HCT116 (cell line): ENCODE data around the gene GTF2IRD1. TPM values are rescaled to one million over a fixed set of nuclear protein-coding genes. Genes with fewer than 3 reads are reported as not detected.

Experiments
- ATAC-seq: fragments of 200-7000 bp; cut with Tn5 transposase; 2 replicates; pipeline ENCODE4 v1.9.1; 2020; ENCODE audit warnings: mild to moderate bottlenecking, moderate library complexity
- BruUV-seq: library from RNA; stranded (reverse); fragments of 400-500 nt; replicated peaks from 2 replicates; lab custom pipeline; 2021; lab: Mats Ljungman, UMichigan
- CTCF ChIA-PET: fragments of 300-600 bp; sonication (Branson Sonifier 250); formaldehyde crosslinking; loops from one replicate; lab custom pipeline; 2021; ENCODE audit warnings: antibody characterized with exemption; lab: Charles Lee
- POLR2A ChIA-PET: fragments of 300-600, 350-600 bp; sonication (Branson Sonifier 250); formaldehyde crosslinking; loops from one replicate; lab custom pipeline; 2021; ENCODE audit warnings: antibody characterized with exemption; lab: Charles Lee
- RAD21 ChIA-PET, 2 experiments: fragments of 300-600 bp; sonication (Branson Sonifier 250); formaldehyde crosslinking; loops; one replicate each; lab custom pipeline; 2023; ENCODE audit warnings: low total read pairs in 2 of 2; ENCODE audit not compliant: uncharacterized antibody in 2 of 2, unreplicated experiment in 2 of 2, low non-redundant PET in 1 of 2; lab: Charles Lee
- DNase-seq: peaks from one replicate; pipeline ENCODE4 v3.0.0-alpha.2; 2010; ENCODE audit warnings: low read depth, low spot score
- H2AFZ ChIP-seq: fragments of 200-600 bp; shearing (Covaris generic), sonication (generic); 2 replicates; pipeline ENCODE4 v1.6.1; 2017; ENCODE audit warnings: low read depth, mixed run types, mixed read lengths, antibody characterized with exemption, low read length; ENCODE audit not compliant: poor library complexity, severe bottlenecking
- H3K27ac ChIP-seq: 2 replicates; pipeline ENCODE4 v1.5.1; 2012; ENCODE audit warnings: low read depth, low read length
- H3K27me3 ChIP-seq: fragments of 200-600 bp; sonication (generic); 2 replicates; pipeline ENCODE4 v1.6.1; 2016; ENCODE audit warnings: mixed run types, low read length, mixed read lengths; ENCODE audit not compliant: insufficient read depth
- H3K36me3 ChIP-seq, 2 experiments: fragments of 200-500 bp in 1 of 2; fragments of 200-600 bp in 1 of 2; sonication (Bioruptor generic) in 1 of 2; sonication (generic) in 1 of 2; 2 replicates each; pipeline versions ENCODE4 v1.5.1 to v1.6.1; 2014 to 2016; ENCODE audit warnings: low read length in 2 of 2, inconsistent platforms in 1 of 2, mixed read lengths in 1 of 2, mixed run types in 1 of 2; ENCODE audit not compliant: insufficient read depth in 2 of 2, control insufficient read depth in 1 of 2
- H3K4me1 ChIP-seq, 2 experiments: fragments of 200-600 bp in 1 of 2; sonication (generic) in 1 of 2; 2 replicates each; pipeline versions ENCODE4 v1.5.1 to v1.6.1; 2012 to 2017; ENCODE audit warnings: low read length in 2 of 2, inconsistent platforms in 1 of 2, mild to moderate bottlenecking in 1 of 2, mixed read lengths in 1 of 2, mixed run types in 1 of 2, moderate library complexity in 1 of 2; ENCODE audit not compliant: insufficient read depth in 2 of 2, control insufficient read depth in 1 of 2
- H3K4me2 ChIP-seq: fragments of 200-600 bp; sonication (generic); 2 replicates; pipeline ENCODE4 v1.6.1; 2017; ENCODE audit warnings: mixed run types, low read length, mixed read lengths
- H3K4me3 ChIP-seq, 2 experiments: fragments of 200-600 bp in 1 of 2; sonication (generic) in 1 of 2; replicated peaks in 1 of 2; 2 replicates each; pipeline ENCODE4 v1.5.1; 2011 to 2016; ENCODE audit warnings: low read length in 2 of 2, control low read depth in 1 of 2, low read depth in 1 of 2, mild to moderate bottlenecking in 1 of 2, mixed read lengths in 1 of 2, mixed run types in 1 of 2
- H3K79me2 ChIP-seq: fragments of 200-600 bp; sonication (generic); 2 replicates; pipeline ENCODE4 v1.6.1; 2017; ENCODE audit warnings: mild to moderate bottlenecking, mixed run types, low read length, moderate library complexity, mixed read lengths; ENCODE audit not compliant: insufficient read depth
- H3K9ac ChIP-seq: fragments of 200-600 bp; sonication (generic); 2 replicates; pipeline ENCODE4 v1.6.1; 2016; ENCODE audit warnings: low read length, mixed read lengths
- H3K9me2 ChIP-seq: fragments of 200-600 bp; sonication (generic), shearing (Covaris generic); 2 replicates; pipeline ENCODE4 v1.6.1; 2017; ENCODE audit warnings: mixed run types, mild to moderate bottlenecking, moderate library complexity; ENCODE audit not compliant: insufficient read depth
- H3K9me3 ChIP-seq, 2 experiments: fragments of 200-500 bp in 1 of 2; fragments of 200-600 bp in 1 of 2; sonication (Bioruptor generic) in 1 of 2; sonication (generic) in 1 of 2; 2 replicates each; pipeline ENCODE4 v1.6.1; 2014 to 2017; ENCODE audit warnings: low read length in 2 of 2, mixed read lengths in 2 of 2, inconsistent platforms in 1 of 2, low read depth in 1 of 2, mild to moderate bottlenecking in 1 of 2, mixed run types in 1 of 2, moderate library complexity in 1 of 2; ENCODE audit not compliant: control insufficient read depth in 1 of 2, insufficient read depth in 1 of 2
- H4K20me1 ChIP-seq: fragments of 200-600 bp; sonication (generic), shearing (Covaris generic); 2 replicates; pipeline ENCODE4 v1.6.1; 2017; ENCODE audit warnings: mixed run types, mild to moderate bottlenecking, moderate library complexity; ENCODE audit not compliant: insufficient read depth
- ATF3 ChIP-seq: IDR thresholded peaks from 2 replicates; pipeline ENCODE4 v1.6.1; 2012
- CEBPB ChIP-seq: IDR thresholded peaks from 2 replicates; pipeline ENCODE4 v1.6.1; 2012; ENCODE audit warnings: low read depth
- CTCF ChIP-seq, 3 experiments: fragments of 200-600 bp in 1 of 3; sonication (generic) in 1 of 3; IDR thresholded peaks in 2 of 3; conservative IDR thresholded peaks in 1 of 3; 2 replicates each; pipeline ENCODE4 v1.5.1; 2012 to 2017; ENCODE audit warnings: low read depth in 2 of 3, low read length in 2 of 3, antibody characterized with exemption in 1 of 3, borderline replicate concordance in 1 of 3, control low read depth in 1 of 3, mild to moderate bottlenecking in 1 of 3, mixed read lengths in 1 of 3, mixed run types in 1 of 3, moderate library complexity in 1 of 3; ENCODE audit not compliant: insufficient read depth in 1 of 3
- EGR1 ChIP-seq: IDR thresholded peaks from 2 replicates; pipeline ENCODE4 v1.6.1; 2012; ENCODE audit warnings: low read depth
- ELF1 ChIP-seq: IDR thresholded peaks from 2 replicates; pipeline ENCODE4 v1.6.1; 2012; ENCODE audit warnings: low read depth, borderline replicate concordance
- EZH2 ChIP-seq: fragments of 200-600 bp; sonication (generic); IDR thresholded peaks from 2 replicates; pipeline ENCODE4 v1.6.1; 2017; ENCODE audit warnings: antibody characterized with exemption, mixed run types
- EZH2phosphoT487 ChIP-seq: fragments of 200-600 bp; IDR thresholded peaks from 2 replicates; pipeline ENCODE4 v1.6.1; 2018; ENCODE audit warnings: antibody characterized with exemption, borderline replicate concordance
- FOSL1 ChIP-seq: IDR thresholded peaks from 2 replicates; pipeline ENCODE4 v1.6.1; 2012; ENCODE audit warnings: low read depth
- MAX ChIP-seq: IDR thresholded peaks from 2 replicates; pipeline ENCODE4 v1.6.1; 2012
- POLR2AphosphoS5 ChIP-seq: IDR thresholded peaks from 2 replicates; pipeline ENCODE4 v1.6.1; 2011; ENCODE audit warnings: mild to moderate bottlenecking, low read depth, low read length, moderate library complexity
- RAD21 ChIP-seq: IDR thresholded peaks from 2 replicates; pipeline ENCODE4 v1.6.1; 2012; ENCODE audit warnings: low read depth, mild to moderate bottlenecking
- SIN3A ChIP-seq: IDR thresholded peaks from 2 replicates; pipeline ENCODE4 v1.6.1; 2012; ENCODE audit warnings: low read depth
- SP1 ChIP-seq: IDR thresholded peaks from 2 replicates; pipeline ENCODE4 v1.6.1; 2012; ENCODE audit warnings: low read depth
- SRF ChIP-seq: IDR thresholded peaks from 2 replicates; pipeline ENCODE4 v1.6.1; 2012; ENCODE audit warnings: low read depth
- TCF7L2 ChIP-seq: IDR thresholded peaks from 2 replicates; pipeline ENCODE4 v1.7.0; 2011; ENCODE audit warnings: borderline replicate concordance, inconsistent platforms; ENCODE audit not compliant: insufficient read depth, insufficient read length; ENCODE audit errors: extremely low read depth
- YY1 ChIP-seq: IDR thresholded peaks from 2 replicates; pipeline ENCODE4 v1.6.1; 2011; ENCODE audit warnings: low read length, low read depth, moderate library complexity, mild to moderate bottlenecking; ENCODE audit not compliant: insufficient replicate concordance; ENCODE audit errors: extremely low read depth
- ZBTB33 ChIP-seq: IDR thresholded peaks from 2 replicates; pipeline ENCODE4 v1.6.1; 2011; ENCODE audit warnings: mild to moderate bottlenecking, low read length, moderate library complexity; ENCODE audit not compliant: insufficient replicate concordance; ENCODE audit errors: extremely low read depth
- ZFX ChIP-seq: fragments of 450-650 bp; IDR thresholded peaks from 2 replicates; pipeline ENCODE4 v1.6.1; 2017
- ZNF274 ChIP-seq: fragments of 200-500 bp; sonication (Bioruptor generic); IDR thresholded peaks from 2 replicates; pipeline ENCODE4 v1.6.1; 2014; ENCODE audit warnings: mild to moderate bottlenecking, low read depth, low read length, inconsistent platforms
- intact Hi-C: fragments of 100-400 bp; cut with micrococcal nuclease; formaldehyde crosslinking; loops from 2 replicates; pipeline ENCODE4 v1.10.0; 2022
- total RNA-seq: library from RNA; stranded (reverse); gene quantifications from one replicate; pipeline ENCODE4 v1.2.1, GENCODE V29; 2021; ENCODE audit not compliant: unreplicated experiment

GTF2IRD1 gene
- total RNA-seq, 1 experiment from 2014 or later: 34.5 TPM

- TF ChIP-seq CTCF (IDR thresholded peaks at IDR 0.05 in 2 of 3, conservative IDR thresholded peaks at IDR 0.05 in 1 of 3; ENCODE audit: borderline replicate concordance in 1 of 3, insufficient read depth in 1 of 3, low read depth in 2 of 3, low read length in 2 of 3): no peak
- TF ChIP-seq EZH2phosphoT487: no peak
- no peak for TF ChIP-seq SIN3A
- no peak for TF ChIP-seq ZFX
- no peak for TF ChIP-seq ATF3
- TF ChIP-seq, all 23 proteins: peak for 0
Observed at GRCh38 chr7:74575811-74576210, 122.1 kb downstream of the GTF2IRD1 start (continued).

- Histone ChIP-seq H3K9me3 (no peaks in the 10 kb centered on the region), H3K79me2 (no peaks in the 10 kb centered on the region), H3K4me1 (peaks cover 51 to 57% of the 10 kb centered on the region in 2 experiments), H3K4me2 (no peak overlapping the region), H4K20me1 (no peaks in the 10 kb centered on the region), H3K27me3 (no peaks in the 10 kb centered on the region), H3K36me3 (no peaks in the 10 kb centered on the region), H2AFZ (no peak overlapping the region), H3K27ac (no peak overlapping the region), H3K4me3 (no peak overlapping the region), H3K9ac (no peak overlapping the region), H3K9me2 (no peaks in the 10 kb centered on the region)
- intact Hi-C loops: no loop called here
- RAD21 ChIA-PET: no interaction called here
- BruUV-seq: no TSS peak
- POLR2A ChIA-PET: no interaction called here
- ATAC-seq (no peak), DNase-seq (no peak)
- CTCF ChIA-PET: no interaction called here
- TF ChIP-seq EGR1: no peak
- TF ChIP-seq SP1: no peak
- TF ChIP-seq CEBPB: no peak
- no peak for TF ChIP-seq SRF
- no peak for TF ChIP-seq ZBTB33
- no peak for TF ChIP-seq FOSL1
- TF ChIP-seq ZNF274: no peak
- TF ChIP-seq TCF7L2: no peak
- TF ChIP-seq RAD21: no peak
- TF ChIP-seq ELF1: no peak
- TF ChIP-seq MAX: no peak
- TF ChIP-seq POLR2AphosphoS5: no peak
- TF ChIP-seq YY1: no peak
- no peak for TF ChIP-seq ZFX
- TF ChIP-seq EZH2phosphoT487: no peak
- TF ChIP-seq SIN3A: no peak
- TF ChIP-seq EZH2: no peak
Observed at GRCh38 chr7:74579800-74580685, 126.3 kb downstream of the GTF2IRD1 start.
